ENCODE data around the gene ARHGAP4.

ARHGAP4 gene

GRCh38 chrX:153867671-153868070 lies 58.4 kb downstream of the ARHGAP4 start:
- no peak for DNase-seq (ENCODE audit: low spot score)

DNA sequence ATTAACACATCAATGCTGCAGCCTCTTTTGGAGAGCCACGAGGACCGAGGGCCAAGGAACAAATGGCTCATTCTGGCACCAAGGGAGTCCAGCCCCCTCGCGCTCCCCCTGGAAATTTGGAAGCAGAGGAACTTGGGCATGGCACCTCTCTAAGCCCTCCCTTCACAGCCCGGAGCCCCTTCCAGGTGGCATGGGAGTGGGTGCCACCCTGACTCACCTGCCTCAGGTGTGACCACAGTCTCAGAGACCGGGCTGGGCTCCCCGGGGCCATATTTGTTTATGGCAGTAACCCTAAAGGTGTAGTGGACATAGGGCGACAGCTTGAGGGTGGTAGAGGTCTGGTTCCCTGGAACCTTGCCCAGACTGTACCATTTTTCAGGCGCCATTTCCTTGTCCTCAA lies 58.9 kb downstream of the ARHGAP4 start:
- no peak for DNase-seq (ENCODE audit: low spot score)

DNA sequence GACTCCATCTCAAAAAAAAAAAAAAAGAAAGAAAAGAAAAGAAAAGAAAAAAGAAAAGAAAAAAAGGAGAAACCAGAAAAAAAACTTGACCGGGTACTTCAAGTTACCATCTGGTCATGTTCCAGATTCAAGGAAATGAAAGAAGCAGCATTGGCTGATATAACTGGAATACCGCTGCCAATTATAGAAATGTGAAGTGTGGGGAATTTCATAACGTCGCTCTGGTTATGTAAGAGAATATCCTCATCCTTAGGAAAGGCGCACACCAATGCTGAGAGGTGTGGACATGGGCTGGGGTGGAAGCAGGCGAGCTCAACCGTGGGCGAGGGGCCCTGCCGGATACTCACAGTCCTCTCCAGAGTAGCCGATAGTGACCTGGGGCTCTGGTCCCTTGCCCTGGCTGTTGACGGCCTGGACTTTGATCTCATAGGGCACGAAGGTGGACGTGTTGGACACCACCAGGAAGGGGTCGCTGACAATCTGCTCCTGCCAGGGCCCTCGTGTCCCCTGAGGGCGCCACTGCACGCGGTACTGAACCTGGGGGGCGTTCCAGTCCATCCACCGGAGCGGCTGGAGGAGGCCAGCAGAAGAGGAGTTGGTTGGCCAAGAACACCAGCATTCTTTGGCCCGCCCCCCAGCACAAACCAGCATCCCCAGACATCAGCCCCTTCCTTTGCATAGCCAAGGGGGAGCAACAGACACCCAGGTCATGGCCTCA lies 59.6 kb downstream of the ARHGAP4 start:
- no peak for DNase-seq (ENCODE audit: low spot score)

DNA sequence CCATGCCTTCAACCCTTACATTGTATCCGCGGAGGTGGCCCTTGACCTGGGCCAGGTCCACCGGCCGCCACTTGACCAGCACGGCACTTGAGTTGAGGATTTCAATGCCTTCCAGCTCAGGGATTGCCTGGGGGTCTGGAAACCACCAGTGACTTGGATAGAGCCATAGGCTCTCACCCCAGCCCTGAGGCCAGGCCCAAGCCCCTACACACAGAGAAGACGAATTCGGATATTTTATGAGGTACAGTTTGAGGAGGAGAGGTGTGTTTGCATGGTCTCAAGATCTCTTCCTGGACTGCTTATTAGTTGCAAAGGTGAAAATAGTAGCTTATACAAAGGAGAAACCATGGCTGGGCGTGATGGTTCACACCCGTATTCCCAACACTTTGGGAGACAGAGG lies 60.4 kb downstream of the ARHGAP4 start:
- no peak for DNase-seq (ENCODE audit: low spot score)

- no peak for DNase-seq (ENCODE audit: low spot score)
These were observed 60.8 kb downstream of the ARHGAP4 start for GRCh38 chrX:153865321-153865580.

GRCh38 chrX:153864561-153865320 lies 61.3 kb downstream of the ARHGAP4 start:
- no peak for DNase-seq (ENCODE audit: low spot score)

- DNase-seq (ENCODE audit: low spot score), result no peak
These were observed 62.0 kb downstream of the ARHGAP4 start for GRCh38 chrX:153864101-153864500.

- DNase-seq (ENCODE audit: low spot score), result no peak
These were observed 62.6 kb downstream of the ARHGAP4 start for GRCh38 chrX:153863251-153863991.

- DNase-seq (ENCODE audit: low spot score), result peak; percentile 1
These were observed 63.5 kb downstream of the ARHGAP4 start for GRCh38 chrX:153862369-153863250.

- DNase-seq (ENCODE audit: low spot score), result no peak
These were observed 64.2 kb downstream of the ARHGAP4 start for GRCh38 chrX:153861733-153862310.

GRCh38 chrX:153861151-153861550 lies 64.9 kb downstream of the ARHGAP4 start:
- DNase-seq (ENCODE audit: low spot score), result peak; percentile 1
